ENCODE measurements around the gene UBA6. TPM values are rescaled to one million over a fixed set of nuclear protein-coding genes. Genes with fewer than 3 reads are reported as not detected.

The UBA6 gene
- total RNA-seq, 1 experiment from 2014 or later, result 59.4 TPM

GRCh38 chr4:67685532-67685859 is 15.5 kb downstream of the UBA6 start:
- H3K36me3 ChIP-seq (ENCODE audit: control insufficient read depth, insufficient read depth, low read length), result no peaks in the 10 kb centered on the region; the same call in 1 of the 2 replicates
- no peak for ATAC-seq
- POLR2A ChIA-PET, result no interaction called here
- in situ Hi-C loops (cut with HindIII; ENCODE audit: low pct_unique_long_range_greater_than_20kb, low sequenced_read_pairs), result no loop called here
- H3K27me3 ChIP-seq (ENCODE audit: control insufficient read depth, insufficient read depth, low read length), result no peaks in the 10 kb centered on the region
- CTCF ChIA-PET, result no interaction called here
- no TSS peak for BruUV-seq (replicated peaks)
- intact Hi-C loops (cut with micrococcal nuclease; ENCODE audit: unreplicated experiment), result no loop called here
- no peaks in the 10 kb centered on the region for H3K4me1 ChIP-seq (ENCODE audit: control insufficient read depth, insufficient read depth, low read length)
- H3K9me3 ChIP-seq (ENCODE audit: control insufficient read depth, insufficient read depth, low read depth, low read length), result no peaks in the 10 kb centered on the region
- H3K4me3 ChIP-seq (ENCODE audit: low read depth in 2 of 2, low read length in 2 of 2), result no peak overlapping the region
- no peak overlapping the region for H3K27ac ChIP-seq (ENCODE audit: low read length)
- DNase-seq (ENCODE audit: low read depth, low spot score), result no peak
- TF ChIP-seq, protein P1, sequence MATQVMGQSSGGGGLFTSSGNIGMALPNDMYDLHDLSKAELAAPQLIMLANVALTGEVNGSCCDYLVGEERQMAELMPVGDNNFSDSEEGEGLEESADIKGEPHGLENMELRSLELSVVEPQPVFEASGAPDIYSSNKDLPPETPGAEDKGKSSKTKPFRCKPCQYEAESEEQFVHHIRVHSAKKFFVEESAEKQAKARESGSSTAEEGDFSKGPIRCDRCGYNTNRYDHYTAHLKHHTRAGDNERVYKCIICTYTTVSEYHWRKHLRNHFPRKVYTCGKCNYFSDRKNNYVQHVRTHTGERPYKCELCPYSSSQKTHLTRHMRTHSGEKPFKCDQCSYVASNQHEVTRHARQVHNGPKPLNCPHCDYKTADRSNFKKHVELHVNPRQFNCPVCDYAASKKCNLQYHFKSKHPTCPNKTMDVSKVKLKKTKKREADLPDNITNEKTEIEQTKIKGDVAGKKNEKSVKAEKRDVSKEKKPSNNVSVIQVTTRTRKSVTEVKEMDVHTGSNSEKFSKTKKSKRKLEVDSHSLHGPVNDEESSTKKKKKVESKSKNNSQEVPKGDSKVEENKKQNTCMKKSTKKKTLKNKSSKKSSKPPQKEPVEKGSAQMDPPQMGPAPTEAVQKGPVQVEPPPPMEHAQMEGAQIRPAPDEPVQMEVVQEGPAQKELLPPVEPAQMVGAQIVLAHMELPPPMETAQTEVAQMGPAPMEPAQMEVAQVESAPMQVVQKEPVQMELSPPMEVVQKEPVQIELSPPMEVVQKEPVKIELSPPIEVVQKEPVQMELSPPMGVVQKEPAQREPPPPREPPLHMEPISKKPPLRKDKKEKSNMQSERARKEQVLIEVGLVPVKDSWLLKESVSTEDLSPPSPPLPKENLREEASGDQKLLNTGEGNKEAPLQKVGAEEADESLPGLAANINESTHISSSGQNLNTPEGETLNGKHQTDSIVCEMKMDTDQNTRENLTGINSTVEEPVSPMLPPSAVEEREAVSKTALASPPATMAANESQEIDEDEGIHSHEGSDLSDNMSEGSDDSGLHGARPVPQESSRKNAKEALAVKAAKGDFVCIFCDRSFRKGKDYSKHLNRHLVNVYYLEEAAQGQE (IDR thresholded peaks at IDR 0.05; ENCODE audit: insufficient read depth in 1 of 2, low read depth in 2 of 2, low read length in 1 of 2), result no peak
- no peak for TF ChIP-seq TCF7L2 (IDR thresholded peaks at IDR 0.05; ENCODE audit: low read depth, low read length)
- no peak for TF ChIP-seq SIN3A (IDR thresholded peaks at IDR 0.05; ENCODE audit: borderline replicate concordance, insufficient read depth, low read depth, low read length)
- no peak for TF ChIP-seq CTCF (IDR thresholded peaks at IDR 0.05)
- no peak for TF ChIP-seq POLR2AphosphoS5 (IDR thresholded peaks at IDR 0.05; ENCODE audit: low read depth, low read length)

DNA sequence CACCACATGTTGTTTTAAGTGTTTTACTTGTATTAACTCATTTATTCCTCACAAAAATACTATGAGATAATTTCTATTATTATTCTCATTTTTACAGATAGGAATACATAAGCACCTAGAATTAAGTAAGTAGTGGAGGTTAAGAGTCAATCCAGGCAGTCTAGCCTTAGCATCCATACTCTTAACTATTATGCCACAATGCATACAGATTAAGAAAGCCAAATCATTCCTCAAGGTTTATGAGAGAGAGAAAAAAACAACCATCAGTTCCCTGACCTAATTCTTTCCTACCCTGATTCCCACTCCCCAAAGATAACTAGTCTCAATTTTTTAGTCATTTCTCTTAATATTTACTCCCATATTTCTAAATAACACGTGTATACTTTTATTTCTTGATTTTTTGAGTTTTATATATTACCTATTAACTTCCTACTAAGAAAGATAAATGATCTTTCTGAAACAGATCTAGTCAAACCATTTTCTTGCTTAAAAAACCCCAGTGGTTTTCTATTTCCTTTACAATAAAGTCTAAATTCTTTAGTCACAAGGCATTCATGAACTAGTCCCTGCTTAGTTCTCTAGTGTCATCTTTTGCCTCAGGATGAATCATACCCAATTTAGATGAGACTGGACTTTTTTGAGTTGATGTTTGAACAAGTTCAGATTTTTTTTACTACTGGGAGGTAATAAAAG is 16.0 kb downstream of the UBA6 start:
- DNase-seq (ENCODE audit: low read depth, low spot score) (no peak), ATAC-seq (no peak)
- Histone ChIP-seq H3K4me3 (ENCODE audit: low read depth in 2 of 2, low read length in 2 of 2) (no peak overlapping the region), H3K36me3 (ENCODE audit: control insufficient read depth, insufficient read depth, low read length) (no peaks in the 10 kb centered on the region; the same call in 1 of the 2 replicates), H3K27me3 (ENCODE audit: control insufficient read depth, insufficient read depth, low read length) (no peaks in the 10 kb centered on the region), H3K9me3 (ENCODE audit: control insufficient read depth, insufficient read depth, low read depth, low read length) (no peaks in the 10 kb centered on the region), H3K27ac (ENCODE audit: low read length) (no peak overlapping the region), H3K4me1 (ENCODE audit: control insufficient read depth, insufficient read depth, low read length) (no peaks in the 10 kb centered on the region)
- in situ Hi-C loops (cut with HindIII; ENCODE audit: low pct_unique_long_range_greater_than_20kb, low sequenced_read_pairs), result no loop called here
- TF ChIP-seq POLR2AphosphoS5 (IDR thresholded peaks at IDR 0.05; ENCODE audit: low read depth, low read length), result no peak
- no peak for TF ChIP-seq CTCF (IDR thresholded peaks at IDR 0.05)
- no peak for TF ChIP-seq TCF7L2 (IDR thresholded peaks at IDR 0.05; ENCODE audit: low read depth, low read length)
- TF ChIP-seq, protein P1 (IDR thresholded peaks at IDR 0.05; ENCODE audit: insufficient read depth in 1 of 2, low read depth in 2 of 2, low read length in 1 of 2), result no peak
- TF ChIP-seq SIN3A (IDR thresholded peaks at IDR 0.05; ENCODE audit: borderline replicate concordance, insufficient read depth, low read depth, low read length), result no peak
- no TSS peak for BruUV-seq (replicated peaks)
- CTCF ChIA-PET, result no interaction called here
- POLR2A ChIA-PET, result no interaction called here
- intact Hi-C loops (cut with micrococcal nuclease; ENCODE audit: unreplicated experiment), result no loop called here
